LNCaP clone FGC (cell line): ENCODE data around the gene OSBPL8.

Experiments used
- DNase-seq: peaks from one replicate; pipeline ENCODE4 v3.0.0-alpha.2; 2011; ENCODE audit warnings: low read depth
- H3K4me3 ChIP-seq: 2 replicates; pipeline ENCODE4 v1.5.1; 2011; ENCODE audit warnings: mild to moderate bottlenecking, low read depth, low read length, control low read depth
- TF ChIP-seq, protein P1 (sequence below): IDR thresholded peaks from 2 replicates; pipeline ENCODE4 v1.5.1; 2012; ENCODE audit warnings: mild to moderate bottlenecking; ENCODE audit not compliant: control insufficient read depth, insufficient read depth; ENCODE audit errors: extremely low read depth

Gene OSBPL8

GRCh38 chr12:76568888-76569551 is 9.4 kb upstream of the OSBPL8 start:
- DNase-seq, result no peak
- H3K4me3 ChIP-seq, result no peak overlapping the region
- TF ChIP-seq, protein P1, sequence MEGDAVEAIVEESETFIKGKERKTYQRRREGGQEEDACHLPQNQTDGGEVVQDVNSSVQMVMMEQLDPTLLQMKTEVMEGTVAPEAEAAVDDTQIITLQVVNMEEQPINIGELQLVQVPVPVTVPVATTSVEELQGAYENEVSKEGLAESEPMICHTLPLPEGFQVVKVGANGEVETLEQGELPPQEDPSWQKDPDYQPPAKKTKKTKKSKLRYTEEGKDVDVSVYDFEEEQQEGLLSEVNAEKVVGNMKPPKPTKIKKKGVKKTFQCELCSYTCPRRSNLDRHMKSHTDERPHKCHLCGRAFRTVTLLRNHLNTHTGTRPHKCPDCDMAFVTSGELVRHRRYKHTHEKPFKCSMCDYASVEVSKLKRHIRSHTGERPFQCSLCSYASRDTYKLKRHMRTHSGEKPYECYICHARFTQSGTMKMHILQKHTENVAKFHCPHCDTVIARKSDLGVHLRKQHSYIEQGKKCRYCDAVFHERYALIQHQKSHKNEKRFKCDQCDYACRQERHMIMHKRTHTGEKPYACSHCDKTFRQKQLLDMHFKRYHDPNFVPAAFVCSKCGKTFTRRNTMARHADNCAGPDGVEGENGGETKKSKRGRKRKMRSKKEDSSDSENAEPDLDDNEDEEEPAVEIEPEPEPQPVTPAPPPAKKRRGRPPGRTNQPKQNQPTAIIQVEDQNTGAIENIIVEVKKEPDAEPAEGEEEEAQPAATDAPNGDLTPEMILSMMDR, result no peak

- H3K4me3 ChIP-seq, result no peak overlapping the region
- DNase-seq, result no peak
- TF ChIP-seq, protein P1, result no peak
Observed at GRCh38 chr12:76568130-76568529, 8.6 kb upstream of the OSBPL8 start.

DNA sequence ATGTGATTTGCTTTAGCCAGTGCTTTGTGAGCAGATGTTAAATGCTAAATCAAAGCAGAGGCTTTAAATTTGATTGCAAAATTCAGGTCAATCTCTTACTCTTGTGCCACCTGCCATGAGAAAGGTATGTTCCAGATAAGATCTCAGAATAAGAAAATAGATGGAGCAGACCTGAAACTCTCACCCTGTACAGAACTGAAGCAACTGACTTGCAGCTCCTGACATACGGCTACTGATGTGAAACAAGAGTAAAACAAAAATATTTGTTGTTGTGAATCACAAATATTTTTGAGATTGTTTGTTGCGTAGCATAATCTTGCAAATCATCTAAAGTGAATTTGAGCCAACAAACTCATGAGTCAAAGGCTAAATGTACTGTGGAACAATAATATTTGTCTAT is 3.5 kb upstream of the OSBPL8 start:
- TF ChIP-seq, protein P1, result no peak
- no peak overlapping the region for H3K4me3 ChIP-seq
- no peak for DNase-seq

DNA sequence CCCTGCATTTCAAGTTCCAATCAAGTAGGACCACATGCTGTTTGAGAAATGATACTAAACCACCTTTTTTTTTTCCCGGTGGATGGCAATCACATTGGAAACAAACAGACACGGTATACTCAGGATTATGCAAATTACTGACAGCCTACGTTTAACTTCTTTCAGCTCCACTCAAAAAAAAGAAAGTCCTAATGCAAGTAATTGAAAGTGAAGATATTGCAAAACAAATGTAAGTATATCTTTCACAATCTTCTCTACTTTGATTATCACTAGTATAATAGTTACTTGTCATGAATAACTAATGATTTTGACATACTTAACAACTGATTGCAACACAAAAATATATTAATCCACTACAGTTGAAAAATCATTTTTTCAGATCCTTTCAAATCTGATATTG is 2.6 kb upstream of the OSBPL8 start:
- TF ChIP-seq, protein P1, result no peak
- no peak for DNase-seq
- no peak overlapping the region for H3K4me3 ChIP-seq

- H3K4me3 ChIP-seq, result peak overlapping the region; percentile 98
- TF ChIP-seq, protein P1, result no peak
- DNase-seq, result no peak
Observed at GRCh38 chr12:76560086-76560491, 518 bp upstream of the OSBPL8 start.

GRCh38 chr12:76558684-76559399 is 729 bp downstream of the OSBPL8 start:
- DNase-seq, result no peak
- TF ChIP-seq, protein P1, result no peak
- peak overlapping the region; percentile 98 for H3K4me3 ChIP-seq
